GM12873 (cell line): ENCODE measurements around the gene DTX4.

Experiments
- TF ChIP-seq, protein P1 (sequence below): IDR thresholded peaks from 2 replicates; pipeline ENCODE4 v1.5.1; 2012; ENCODE audit warnings: low read depth, mild to moderate bottlenecking, moderate library complexity, low read length, control low read depth; ENCODE audit not compliant: insufficient read depth; ENCODE audit errors: missing control alignments

Gene DTX4

DNA sequence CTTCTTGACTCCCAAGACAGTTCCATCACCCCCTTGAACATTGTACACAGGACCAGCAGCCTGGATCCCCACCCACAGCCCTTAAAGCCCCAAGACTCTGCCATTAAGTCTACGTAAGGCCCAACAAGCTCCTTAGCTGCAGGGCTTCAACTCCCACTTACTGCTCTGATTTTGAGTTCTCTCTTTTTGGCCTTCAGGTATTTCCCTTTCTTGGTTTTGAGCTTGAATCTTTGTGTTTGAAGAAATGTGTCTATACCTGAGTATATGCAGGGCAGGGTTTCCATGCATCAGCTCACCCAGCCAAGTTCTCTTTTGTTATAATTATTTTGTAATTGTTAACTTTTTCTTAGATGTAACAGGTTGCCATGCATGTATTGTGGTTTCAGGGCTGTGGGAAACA is 51.2 kb downstream of the DTX4 start:
- TF ChIP-seq, protein P1, sequence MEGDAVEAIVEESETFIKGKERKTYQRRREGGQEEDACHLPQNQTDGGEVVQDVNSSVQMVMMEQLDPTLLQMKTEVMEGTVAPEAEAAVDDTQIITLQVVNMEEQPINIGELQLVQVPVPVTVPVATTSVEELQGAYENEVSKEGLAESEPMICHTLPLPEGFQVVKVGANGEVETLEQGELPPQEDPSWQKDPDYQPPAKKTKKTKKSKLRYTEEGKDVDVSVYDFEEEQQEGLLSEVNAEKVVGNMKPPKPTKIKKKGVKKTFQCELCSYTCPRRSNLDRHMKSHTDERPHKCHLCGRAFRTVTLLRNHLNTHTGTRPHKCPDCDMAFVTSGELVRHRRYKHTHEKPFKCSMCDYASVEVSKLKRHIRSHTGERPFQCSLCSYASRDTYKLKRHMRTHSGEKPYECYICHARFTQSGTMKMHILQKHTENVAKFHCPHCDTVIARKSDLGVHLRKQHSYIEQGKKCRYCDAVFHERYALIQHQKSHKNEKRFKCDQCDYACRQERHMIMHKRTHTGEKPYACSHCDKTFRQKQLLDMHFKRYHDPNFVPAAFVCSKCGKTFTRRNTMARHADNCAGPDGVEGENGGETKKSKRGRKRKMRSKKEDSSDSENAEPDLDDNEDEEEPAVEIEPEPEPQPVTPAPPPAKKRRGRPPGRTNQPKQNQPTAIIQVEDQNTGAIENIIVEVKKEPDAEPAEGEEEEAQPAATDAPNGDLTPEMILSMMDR: no peak

DNA sequence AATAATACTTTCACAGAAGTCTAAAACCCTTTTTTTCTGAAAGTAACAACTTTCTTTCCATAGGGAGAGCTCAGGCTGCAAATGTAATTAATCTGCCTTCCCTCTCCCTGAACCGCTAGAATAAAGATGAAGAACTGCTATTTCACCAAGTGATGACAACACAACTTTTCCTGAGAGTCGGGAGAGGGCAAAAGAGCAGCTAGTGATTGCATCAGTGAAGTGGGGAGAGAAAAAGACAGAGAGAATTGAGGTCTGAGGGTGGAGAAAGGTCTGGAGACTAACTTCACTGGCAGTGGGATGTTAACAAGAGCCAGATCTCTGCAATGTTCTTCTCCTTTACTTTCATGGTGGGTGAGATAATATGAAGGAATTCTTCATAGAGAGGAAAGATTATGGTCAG is 51.7 kb downstream of the DTX4 start:
- TF ChIP-seq, protein P1: no peak

DNA sequence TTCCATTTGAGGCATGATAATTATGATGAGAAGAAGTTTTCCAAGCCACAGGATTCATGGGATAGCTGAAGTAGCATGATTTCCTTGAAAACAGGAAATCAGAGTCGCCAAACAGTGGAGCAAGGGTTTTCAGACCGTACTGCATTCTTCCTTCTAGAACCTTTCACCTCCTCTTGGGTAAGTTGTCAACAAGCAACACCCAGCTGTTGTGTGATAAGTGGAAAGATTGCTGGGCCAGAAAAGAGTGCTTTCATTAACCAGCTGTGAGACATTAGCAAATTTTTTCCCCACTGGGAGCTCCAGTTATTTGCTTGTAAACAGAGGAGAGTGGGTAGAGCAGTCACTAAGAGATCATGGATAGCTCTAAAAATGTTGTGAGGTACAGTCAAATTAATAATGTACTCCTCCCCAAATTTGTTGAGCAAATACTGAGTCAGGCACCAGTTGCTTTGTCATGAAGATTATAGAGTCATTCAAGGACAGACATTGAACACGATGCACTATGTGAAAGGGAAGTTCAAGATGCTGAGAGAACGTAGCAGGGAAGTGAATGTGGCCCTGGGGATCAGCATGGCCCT is 52.5 kb downstream of the DTX4 start:
- TF ChIP-seq, protein P1: no peak

GRCh38 chr11:59225017-59225416 is 53.1 kb downstream of the DTX4 start:
- TF ChIP-seq, protein P1: no peak

DNA sequence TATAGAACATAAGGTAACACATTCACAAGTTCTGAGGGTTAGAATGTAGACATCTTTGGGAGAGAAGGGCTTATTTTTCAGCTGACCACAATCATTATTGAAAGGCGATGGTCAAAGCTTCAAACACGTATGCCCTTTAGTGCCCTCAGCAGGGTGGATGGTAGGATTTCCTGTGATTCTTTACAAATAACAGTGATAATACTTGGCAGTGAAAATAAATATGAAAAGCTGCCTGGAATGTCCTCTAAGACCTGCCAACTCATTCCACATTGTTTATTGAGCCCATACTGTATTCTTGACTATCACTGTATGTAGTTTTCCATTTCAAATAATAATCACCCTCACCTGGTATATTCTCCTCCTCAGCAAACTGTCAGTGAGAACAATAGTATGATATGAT is 54.5 kb downstream of the DTX4 start:
- TF ChIP-seq, protein P1: no peak

DNA sequence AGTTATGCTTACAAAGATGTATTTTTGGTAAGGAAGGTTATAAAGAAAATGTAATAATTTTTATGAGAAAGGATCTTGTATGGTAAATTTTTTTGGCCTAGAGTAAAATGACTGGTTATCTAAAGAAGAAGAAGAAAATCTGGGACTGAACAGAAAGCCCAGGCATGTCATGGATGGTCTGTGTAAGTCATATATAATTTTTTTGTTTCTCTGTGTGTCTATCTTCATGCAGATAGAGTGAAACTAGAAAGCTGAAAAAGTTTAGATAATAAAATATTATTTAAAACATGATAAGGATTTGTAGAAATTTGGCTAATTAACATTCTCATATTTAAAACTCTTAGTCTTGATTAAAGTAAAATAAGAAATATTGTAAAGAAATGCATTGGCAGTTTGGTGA is 68.4 kb downstream of the DTX4 start:
- TF ChIP-seq, protein P1: no peak

- TF ChIP-seq, protein P1: no peak
Observed at GRCh38 chr11:59243633-59244032, 71.7 kb downstream of the DTX4 start.
